Endothelial cell of umbilical vein (primary cell): ENCODE data around the gene APBB2. TPM values are rescaled to one million over a fixed set of nuclear protein-coding genes. Genes with fewer than 3 reads are reported as not detected.

Source experiments
- BruUV-seq: library from RNA; stranded (reverse); fragments of 400-500 nt; replicated peaks from 2 replicates; lab custom pipeline; 2021; lab: Mats Ljungman, UMichigan
- CTCF ChIA-PET: fragments of 300-600, 350-600 bp; sonication (Branson Sonifier 250); formaldehyde crosslinking; loops from one replicate; lab custom pipeline; 2021; ENCODE audit warnings: antibody characterized with exemption, inconsistent platforms; lab: Charles Lee
- POLR2A ChIA-PET: fragments of 300-600, 350-600 bp; sonication (Branson Sonifier 250); formaldehyde crosslinking; loops from one replicate; lab custom pipeline; 2021; ENCODE audit warnings: antibody characterized with exemption, inconsistent platforms; lab: Charles Lee
- DNase-seq: peaks from one replicate; pipeline ENCODE4 v3.0.0-alpha.2; 2011; ENCODE audit warnings: low read depth, low spot score
- FAIRE-seq: peaks from 2 replicates; lab custom pipeline; 2011; peaks lifted over from hg19 to GRCh38; lab: Jason Lieb, UNC
- H2AFZ ChIP-seq: 2 replicates; pipeline ENCODE4 v1.6.0; 2012; ENCODE audit warnings: low read depth, low read length, control low read depth, inconsistent platforms
- H3K27ac ChIP-seq: 2 replicates; pipeline ENCODE4 v1.5.1; 2011; ENCODE audit warnings: low read depth, mild to moderate bottlenecking, control low read depth, low read length, moderate library complexity; ENCODE audit not compliant: insufficient read depth
- H3K27me3 ChIP-seq, 2 experiments: 2 replicates each; pipeline versions ENCODE4 v1.6.0 to v1.6.1; 2011; ENCODE audit warnings: low read length in 2 of 2, mixed read lengths in 1 of 2; ENCODE audit not compliant: control insufficient read depth in 2 of 2, insufficient read depth in 2 of 2
- H3K36me3 ChIP-seq, 2 experiments: 2 replicates in 1 of 2; 3 replicates in 1 of 2; pipeline ENCODE4 v1.5.1; 2011; ENCODE audit warnings: low read length in 2 of 2, mild to moderate bottlenecking in 1 of 2, moderate library complexity in 1 of 2; ENCODE audit not compliant: control insufficient read depth in 2 of 2, insufficient read depth in 2 of 2; ENCODE audit errors: extremely low read depth in 1 of 2
- H3K4me1 ChIP-seq: 3 replicates; pipeline ENCODE4 v1.5.1; 2011; ENCODE audit warnings: mild to moderate bottlenecking, low read length; ENCODE audit not compliant: control insufficient read depth, insufficient read depth; ENCODE audit errors: extremely low read depth
- H3K4me2 ChIP-seq: 2 replicates; pipeline ENCODE4 v1.6.1; 2011; ENCODE audit warnings: low read length, control low read depth, mixed read lengths; ENCODE audit not compliant: insufficient read depth
- H3K4me3 ChIP-seq, 3 experiments: fragments of 200-600 bp in 1 of 3; sonication (generic), shearing (Covaris generic) in 1 of 3; replicated peaks in 1 of 3; 2 replicates each; pipeline ENCODE4 v1.5.1; 2011 to 2016; ENCODE audit warnings: control low read depth in 3 of 3, low read length in 3 of 3, mild to moderate bottlenecking in 2 of 3, inconsistent platforms in 1 of 3, low read depth in 1 of 3, moderate library complexity in 1 of 3; ENCODE audit not compliant: insufficient read depth in 1 of 3
- H3K79me2 ChIP-seq: 2 replicates; pipeline ENCODE4 v1.6.0; 2012; ENCODE audit warnings: low read length, inconsistent platforms; ENCODE audit not compliant: control insufficient read depth, insufficient read depth
- H3K9ac ChIP-seq: replicated peaks from 2 replicates; pipeline ENCODE3; 2011; ENCODE audit warnings: low read length, control low read depth; ENCODE audit not compliant: insufficient read depth; ENCODE audit errors: extremely low read depth
- H3K9me1 ChIP-seq: replicated peaks from 3 replicates; pipeline ENCODE4 v1.6.0; 2011; ENCODE audit warnings: mild to moderate bottlenecking, low read length; ENCODE audit not compliant: control insufficient read depth, insufficient read depth; ENCODE audit errors: extremely low read depth
- H3K9me3 ChIP-seq: replicated peaks from 2 replicates; pipeline ENCODE4 v1.5.1; 2012; ENCODE audit warnings: low read length, inconsistent platforms; ENCODE audit not compliant: control insufficient read depth, insufficient read depth
- H4K20me1 ChIP-seq: replicated peaks from 2 replicates; pipeline ENCODE3; 2011; ENCODE audit warnings: mild to moderate bottlenecking, low read length; ENCODE audit not compliant: control insufficient read depth, insufficient read depth; ENCODE audit errors: extremely low read depth
- EZH2 ChIP-seq: IDR thresholded peaks from 2 replicates; pipeline ENCODE4 v1.6.1; 2012; ENCODE audit warnings: borderline replicate concordance, low read depth, mild to moderate bottlenecking, moderate library complexity, low read length, inconsistent platforms; ENCODE audit not compliant: severe bottlenecking
- FOS ChIP-seq: IDR thresholded peaks from 2 replicates; pipeline ENCODE4 v1.6.1; 2011; ENCODE audit warnings: mild to moderate bottlenecking, low read length, moderate library complexity, borderline replicate concordance; ENCODE audit not compliant: insufficient read depth
- GATA2 ChIP-seq: IDR thresholded peaks from 2 replicates; pipeline ENCODE4 v1.7.0; 2011; ENCODE audit warnings: low read depth, mild to moderate bottlenecking, moderate library complexity, mixed read lengths, low read length; ENCODE audit not compliant: insufficient read length, insufficient read depth
- JUN ChIP-seq: IDR thresholded peaks from 2 replicates; pipeline ENCODE4 v1.6.1; 2011; ENCODE audit warnings: borderline replicate concordance, low read depth; ENCODE audit not compliant: insufficient read length, insufficient read depth
- MYC ChIP-seq: IDR thresholded peaks from one replicate; pipeline ENCODE4 v1.6.1; 2011; ENCODE audit warnings: mild to moderate bottlenecking, low read depth, low read length
- POLR2A ChIP-seq: IDR thresholded peaks from 2 replicates; pipeline ENCODE4 v1.6.1; 2012; ENCODE audit warnings: low read depth, mild to moderate bottlenecking, control low read depth, low read length
- POLR2AphosphoS5 ChIP-seq: IDR thresholded peaks from 2 replicates; pipeline ENCODE4 v1.6.1; 2012; ENCODE audit warnings: low read depth, mild to moderate bottlenecking, control low read depth, low read length, moderate library complexity; ENCODE audit not compliant: insufficient read depth
- dilution Hi-C: fragments of 300-500 bp; cut with MboI; formaldehyde crosslinking; loops from one replicate; pipeline ENCODE4 v1.15.0; 2019; ENCODE audit warnings: low sequenced_read_pairs; ENCODE audit not compliant: extremely low pct_ligation_motif_present
- intact Hi-C: fragments of 100-400 bp; cut with micrococcal nuclease; formaldehyde crosslinking; loops from one replicate; pipeline ENCODE4 v1.10.0; 2022
- polyA plus RNA-seq, 4 experiments: library from polyadenylated mRNA; depleted of rRNA in 3 of 4; stranded (reverse) in 3 of 4; unstranded in 1 of 4; fragments of >200 nt; gene quantifications; 2 replicates each; pipeline versions ENCODE4 v1.2.1 to v1.2.3, GENCODE V29; 2011 to 2012; ENCODE audit warnings: missing spikeins in 1 of 4
- total RNA-seq: library from RNA; stranded (reverse); gene quantifications from 2 replicates; pipeline ENCODE4 v1.2.3, GENCODE V29; 2021
- TF ChIP-seq, protein P1 (sequence below): IDR thresholded peaks from 2 replicates; pipeline ENCODE4 v1.6.1; 2011; ENCODE audit not compliant: insufficient read depth, insufficient read length
- TF ChIP-seq, protein P2 (sequence below), 2 donors: IDR thresholded peaks; 1 replicate in 1 of 2; 2 replicates in 1 of 2; pipeline ENCODE4 v1.5.1; 2011; ENCODE audit warnings: low read length in 2 of 2, mild to moderate bottlenecking in 2 of 2, moderate library complexity in 2 of 2, control low read depth in 1 of 2, inconsistent platforms in 1 of 2, low read depth in 1 of 2; ENCODE audit not compliant: insufficient read depth in 1 of 2; ENCODE audit errors: extremely low read depth in 1 of 2

APBB2 gene
- total and polyA plus RNA-seq, 2 donors (not counting 3 experiments of a cell fraction or from before 2014, with no cell fraction given), result 79.8 to 124 TPM

DNA sequence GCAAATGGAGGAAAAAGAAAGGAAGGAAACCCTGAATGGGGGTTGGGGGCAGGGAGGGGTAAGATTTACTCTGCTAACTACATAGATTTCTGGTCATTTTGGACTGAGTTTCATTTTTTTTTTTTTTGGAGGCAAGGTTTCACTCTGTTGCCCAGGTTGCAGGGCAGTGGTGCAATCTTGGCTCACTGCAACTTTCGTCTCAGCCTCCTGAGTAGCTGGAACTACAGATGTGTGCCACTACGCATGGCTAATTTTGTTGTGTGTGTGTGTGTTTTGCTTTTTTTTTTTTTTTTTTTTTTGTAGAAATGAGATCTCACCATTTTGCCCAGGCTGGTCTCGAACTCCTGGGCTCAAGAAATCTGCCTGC is 223.5 kb downstream of the APBB2 start:
- no peak for DNase-seq
- H2AFZ ChIP-seq, result no peak overlapping the region
- FAIRE-seq, result no peak
- no peak overlapping the region for H3K4me2 ChIP-seq
- BruUV-seq, result TSS peak; percentile 70
- no peaks in the 10 kb centered on the region for H3K9me1 ChIP-seq
- no peaks in the 10 kb centered on the region for H3K27me3 ChIP-seq
- H3K4me1 ChIP-seq, result peaks cover 53% of the 10 kb centered on the region
- intact Hi-C loops (loop anchor here (1.0 kb wide), 1 partner anchor 152 kb away; no protein-coding TSS in a partner anchor), dilution Hi-C loops (no loop called here)
- CTCF ChIA-PET, result interaction anchor here (0.6 to 2.5 kb wide), 8 partner anchors 14 to 226 kb away, joined by 3 to 13 read pairs (median 4); partner anchors contain the start of gene APBB2
- peaks cover 46% of the 10 kb centered on the region for H3K79me2 ChIP-seq
- H3K4me3 ChIP-seq, result no peak overlapping the region
- H3K27ac ChIP-seq, result peak overlapping the region; percentile 84
- H3K36me3 ChIP-seq, result no peaks in the 10 kb centered on the region
- TF ChIP-seq MYC (no peak), POLR2AphosphoS5 (no peak), EZH2 (no peak), GATA2 (no peak), FOS (no peak), POLR2A (no peak), JUN (no peak)
- TF ChIP-seq, protein P1, sequence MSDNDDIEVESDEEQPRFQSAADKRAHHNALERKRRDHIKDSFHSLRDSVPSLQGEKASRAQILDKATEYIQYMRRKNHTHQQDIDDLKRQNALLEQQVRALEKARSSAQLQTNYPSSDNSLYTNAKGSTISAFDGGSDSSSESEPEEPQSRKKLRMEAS, result no peak
- TF ChIP-seq, protein P2, sequence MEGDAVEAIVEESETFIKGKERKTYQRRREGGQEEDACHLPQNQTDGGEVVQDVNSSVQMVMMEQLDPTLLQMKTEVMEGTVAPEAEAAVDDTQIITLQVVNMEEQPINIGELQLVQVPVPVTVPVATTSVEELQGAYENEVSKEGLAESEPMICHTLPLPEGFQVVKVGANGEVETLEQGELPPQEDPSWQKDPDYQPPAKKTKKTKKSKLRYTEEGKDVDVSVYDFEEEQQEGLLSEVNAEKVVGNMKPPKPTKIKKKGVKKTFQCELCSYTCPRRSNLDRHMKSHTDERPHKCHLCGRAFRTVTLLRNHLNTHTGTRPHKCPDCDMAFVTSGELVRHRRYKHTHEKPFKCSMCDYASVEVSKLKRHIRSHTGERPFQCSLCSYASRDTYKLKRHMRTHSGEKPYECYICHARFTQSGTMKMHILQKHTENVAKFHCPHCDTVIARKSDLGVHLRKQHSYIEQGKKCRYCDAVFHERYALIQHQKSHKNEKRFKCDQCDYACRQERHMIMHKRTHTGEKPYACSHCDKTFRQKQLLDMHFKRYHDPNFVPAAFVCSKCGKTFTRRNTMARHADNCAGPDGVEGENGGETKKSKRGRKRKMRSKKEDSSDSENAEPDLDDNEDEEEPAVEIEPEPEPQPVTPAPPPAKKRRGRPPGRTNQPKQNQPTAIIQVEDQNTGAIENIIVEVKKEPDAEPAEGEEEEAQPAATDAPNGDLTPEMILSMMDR (IDR thresholded peaks at IDR 0.05; ENCODE audit: extremely low read depth in 1 of 2, insufficient read depth in 1 of 2, low read depth in 1 of 2, low read length in 2 of 2), result no peak
- no peaks in the 10 kb centered on the region for H3K9me3 ChIP-seq
- no peaks in the 10 kb centered on the region for H4K20me1 ChIP-seq
- H3K9ac ChIP-seq, result peak overlapping the region; percentile 30
- POLR2A ChIA-PET, result interaction anchor here (0.7 kb wide), 1 partner anchor 22 kb away, joined by 3 read pairs; no protein-coding TSS in a partner anchor
